H1 (cell line): ENCODE results near the gene TUBGCP3. TPM values are rescaled to one million over a fixed set of nuclear protein-coding genes. Genes with fewer than 3 reads are reported as not detected.

Experiments
- ATF2 ChIP-seq: IDR thresholded peaks from 2 replicates; pipeline ENCODE4 v1.6.1; 2012; ENCODE audit warnings: low read length, inconsistent platforms
- polyA plus RNA-seq, 7 experiments: library from polyadenylated mRNA; depleted of rRNA in 3 of 7; stranded (reverse) in 5 of 7; unstranded in 2 of 7; fragments of >200 nt in 5 of 7; fragments of 200-250 nt in 2 of 7; gene quantifications; 1 replicate in 5 of 7; 2 replicates in 1 of 7; 4 replicates in 1 of 7; pipeline versions ENCODE4 v1.2.1 to v1.2.3, GENCODE V29; 2011 to 2013; ENCODE audit warnings: missing spikeins in 2 of 7, mixed read lengths in 2 of 7
- total RNA-seq: library from RNA; stranded (reverse); fragmentation: NEBNext Ultra II Directional; extraction: Animal tissue kit (Norgen Biotek cat#: 25700); gene quantifications from 2 replicates; pipeline ENCODE4 v1.2.1, GENCODE V29; 2021

Gene TUBGCP3
- total and polyA plus RNA-seq, 2 of the 8 experiments (the other 6 are each of a cell fraction or from before 2014, with no cell fraction given), result 27.0 to 31.7 TPM

DNA sequence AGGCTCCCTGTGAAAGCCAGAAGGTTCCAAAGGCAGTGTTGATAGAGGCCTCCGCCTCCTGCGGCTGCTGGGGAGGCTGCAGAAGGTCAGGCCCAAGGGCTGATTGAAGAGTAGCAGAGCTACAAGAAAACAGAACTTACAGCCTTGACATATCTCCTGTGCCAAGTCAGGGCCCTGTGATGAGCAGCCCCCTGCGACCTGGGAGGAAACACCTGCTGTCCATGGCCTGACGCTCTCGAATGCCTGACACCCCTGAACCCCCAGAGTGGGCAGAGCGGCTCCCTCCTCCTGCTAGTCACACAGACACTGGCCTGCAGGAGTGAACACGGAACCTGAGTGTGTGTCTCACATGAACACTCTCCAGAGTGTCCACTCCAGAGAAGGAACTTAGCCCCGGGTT lies 38.2 kb upstream of the TUBGCP3 start (continued):
- no peak for TF ChIP-seq ATF2
